HCT116 (cell line): ENCODE data around the gene ETHE1. TPM values are rescaled to one million over a fixed set of nuclear protein-coding genes. Genes with fewer than 3 reads are reported as not detected.

Source experiments
- ATAC-seq: fragments of 200-7000 bp; cut with Tn5 transposase; 2 replicates; pipeline ENCODE4 v1.9.1; 2020; ENCODE audit warnings: mild to moderate bottlenecking, moderate library complexity
- BruUV-seq: library from RNA; stranded (reverse); fragments of 400-500 nt; replicated peaks from 2 replicates; lab custom pipeline; 2021; lab: Mats Ljungman, UMichigan
- CTCF ChIA-PET: fragments of 300-600 bp; sonication (Branson Sonifier 250); formaldehyde crosslinking; loops from one replicate; lab custom pipeline; 2021; ENCODE audit warnings: antibody characterized with exemption; lab: Charles Lee
- POLR2A ChIA-PET: fragments of 300-600, 350-600 bp; sonication (Branson Sonifier 250); formaldehyde crosslinking; loops from one replicate; lab custom pipeline; 2021; ENCODE audit warnings: antibody characterized with exemption; lab: Charles Lee
- RAD21 ChIA-PET, 2 experiments: fragments of 300-600 bp; sonication (Branson Sonifier 250); formaldehyde crosslinking; loops; one replicate each; lab custom pipeline; 2023; ENCODE audit warnings: low total read pairs in 2 of 2; ENCODE audit not compliant: uncharacterized antibody in 2 of 2, unreplicated experiment in 2 of 2, low non-redundant PET in 1 of 2; lab: Charles Lee
- DNase-seq: peaks from one replicate; pipeline ENCODE4 v3.0.0-alpha.2; 2010; ENCODE audit warnings: low read depth, low spot score
- H2AFZ ChIP-seq: fragments of 200-600 bp; shearing (Covaris generic), sonication (generic); 2 replicates; pipeline ENCODE4 v1.6.1; 2017; ENCODE audit warnings: low read depth, mixed run types, mixed read lengths, antibody characterized with exemption, low read length; ENCODE audit not compliant: poor library complexity, severe bottlenecking
- H3K27ac ChIP-seq: 2 replicates; pipeline ENCODE4 v1.5.1; 2012; ENCODE audit warnings: low read depth, low read length
- H3K27me3 ChIP-seq: fragments of 200-600 bp; sonication (generic); 2 replicates; pipeline ENCODE4 v1.6.1; 2016; ENCODE audit warnings: mixed run types, low read length, mixed read lengths; ENCODE audit not compliant: insufficient read depth
- H3K36me3 ChIP-seq, 2 experiments: fragments of 200-500 bp in 1 of 2; fragments of 200-600 bp in 1 of 2; sonication (Bioruptor generic) in 1 of 2; sonication (generic) in 1 of 2; 2 replicates each; pipeline versions ENCODE4 v1.5.1 to v1.6.1; 2014 to 2016; ENCODE audit warnings: low read length in 2 of 2, inconsistent platforms in 1 of 2, mixed read lengths in 1 of 2, mixed run types in 1 of 2; ENCODE audit not compliant: insufficient read depth in 2 of 2, control insufficient read depth in 1 of 2
- H3K4me1 ChIP-seq, 2 experiments: fragments of 200-600 bp in 1 of 2; sonication (generic) in 1 of 2; 2 replicates each; pipeline versions ENCODE4 v1.5.1 to v1.6.1; 2012 to 2017; ENCODE audit warnings: low read length in 2 of 2, inconsistent platforms in 1 of 2, mild to moderate bottlenecking in 1 of 2, mixed read lengths in 1 of 2, mixed run types in 1 of 2, moderate library complexity in 1 of 2; ENCODE audit not compliant: insufficient read depth in 2 of 2, control insufficient read depth in 1 of 2
- H3K4me2 ChIP-seq: fragments of 200-600 bp; sonication (generic); 2 replicates; pipeline ENCODE4 v1.6.1; 2017; ENCODE audit warnings: mixed run types, low read length, mixed read lengths
- H3K4me3 ChIP-seq, 2 experiments: fragments of 200-600 bp in 1 of 2; sonication (generic) in 1 of 2; replicated peaks in 1 of 2; 2 replicates each; pipeline ENCODE4 v1.5.1; 2011 to 2016; ENCODE audit warnings: low read length in 2 of 2, control low read depth in 1 of 2, low read depth in 1 of 2, mild to moderate bottlenecking in 1 of 2, mixed read lengths in 1 of 2, mixed run types in 1 of 2
- H3K79me2 ChIP-seq: fragments of 200-600 bp; sonication (generic); 2 replicates; pipeline ENCODE4 v1.6.1; 2017; ENCODE audit warnings: mild to moderate bottlenecking, mixed run types, low read length, moderate library complexity, mixed read lengths; ENCODE audit not compliant: insufficient read depth
- H3K9ac ChIP-seq: fragments of 200-600 bp; sonication (generic); 2 replicates; pipeline ENCODE4 v1.6.1; 2016; ENCODE audit warnings: low read length, mixed read lengths
- H3K9me2 ChIP-seq: fragments of 200-600 bp; sonication (generic), shearing (Covaris generic); 2 replicates; pipeline ENCODE4 v1.6.1; 2017; ENCODE audit warnings: mixed run types, mild to moderate bottlenecking, moderate library complexity; ENCODE audit not compliant: insufficient read depth
- H3K9me3 ChIP-seq, 2 experiments: fragments of 200-500 bp in 1 of 2; fragments of 200-600 bp in 1 of 2; sonication (Bioruptor generic) in 1 of 2; sonication (generic) in 1 of 2; 2 replicates each; pipeline ENCODE4 v1.6.1; 2014 to 2017; ENCODE audit warnings: low read length in 2 of 2, mixed read lengths in 2 of 2, inconsistent platforms in 1 of 2, low read depth in 1 of 2, mild to moderate bottlenecking in 1 of 2, mixed run types in 1 of 2, moderate library complexity in 1 of 2; ENCODE audit not compliant: control insufficient read depth in 1 of 2, insufficient read depth in 1 of 2
- H4K20me1 ChIP-seq: fragments of 200-600 bp; sonication (generic), shearing (Covaris generic); 2 replicates; pipeline ENCODE4 v1.6.1; 2017; ENCODE audit warnings: mixed run types, mild to moderate bottlenecking, moderate library complexity; ENCODE audit not compliant: insufficient read depth
- CEBPB ChIP-seq: IDR thresholded peaks from 2 replicates; pipeline ENCODE4 v1.6.1; 2012; ENCODE audit warnings: low read depth
- EGR1 ChIP-seq: IDR thresholded peaks from 2 replicates; pipeline ENCODE4 v1.6.1; 2012; ENCODE audit warnings: low read depth
- ELF1 ChIP-seq: IDR thresholded peaks from 2 replicates; pipeline ENCODE4 v1.6.1; 2012; ENCODE audit warnings: low read depth, borderline replicate concordance
- EZH2 ChIP-seq: fragments of 200-600 bp; sonication (generic); IDR thresholded peaks from 2 replicates; pipeline ENCODE4 v1.6.1; 2017; ENCODE audit warnings: antibody characterized with exemption, mixed run types
- EZH2phosphoT487 ChIP-seq: fragments of 200-600 bp; IDR thresholded peaks from 2 replicates; pipeline ENCODE4 v1.6.1; 2018; ENCODE audit warnings: antibody characterized with exemption, borderline replicate concordance
- FOSL1 ChIP-seq: IDR thresholded peaks from 2 replicates; pipeline ENCODE4 v1.6.1; 2012; ENCODE audit warnings: low read depth
- JUND ChIP-seq: IDR thresholded peaks from 2 replicates; pipeline ENCODE4 v1.6.1; 2012
- POLR2A ChIP-seq: IDR thresholded peaks from 2 replicates; pipeline ENCODE4 v1.7.0; 2011; ENCODE audit warnings: borderline replicate concordance; ENCODE audit not compliant: insufficient read depth, insufficient read length; ENCODE audit errors: extremely low read depth
- POLR2AphosphoS5 ChIP-seq: IDR thresholded peaks from 2 replicates; pipeline ENCODE4 v1.6.1; 2011; ENCODE audit warnings: mild to moderate bottlenecking, low read depth, low read length, moderate library complexity
- SIN3A ChIP-seq: IDR thresholded peaks from 2 replicates; pipeline ENCODE4 v1.6.1; 2012; ENCODE audit warnings: low read depth
- SP1 ChIP-seq: IDR thresholded peaks from 2 replicates; pipeline ENCODE4 v1.6.1; 2012; ENCODE audit warnings: low read depth
- SRF ChIP-seq: IDR thresholded peaks from 2 replicates; pipeline ENCODE4 v1.6.1; 2012; ENCODE audit warnings: low read depth
- TCF7L2 ChIP-seq: IDR thresholded peaks from 2 replicates; pipeline ENCODE4 v1.7.0; 2011; ENCODE audit warnings: borderline replicate concordance, inconsistent platforms; ENCODE audit not compliant: insufficient read depth, insufficient read length; ENCODE audit errors: extremely low read depth
- YY1 ChIP-seq: IDR thresholded peaks from 2 replicates; pipeline ENCODE4 v1.6.1; 2011; ENCODE audit warnings: low read length, low read depth, moderate library complexity, mild to moderate bottlenecking; ENCODE audit not compliant: insufficient replicate concordance; ENCODE audit errors: extremely low read depth
- ZFX ChIP-seq: fragments of 450-650 bp; IDR thresholded peaks from 2 replicates; pipeline ENCODE4 v1.6.1; 2017
- ZNF274 ChIP-seq: fragments of 200-500 bp; sonication (Bioruptor generic); IDR thresholded peaks from 2 replicates; pipeline ENCODE4 v1.6.1; 2014; ENCODE audit warnings: mild to moderate bottlenecking, low read depth, low read length, inconsistent platforms
- intact Hi-C: fragments of 100-400 bp; cut with micrococcal nuclease; formaldehyde crosslinking; loops from 2 replicates; pipeline ENCODE4 v1.10.0; 2022
- total RNA-seq: library from RNA; stranded (reverse); gene quantifications from one replicate; pipeline ENCODE4 v1.2.1, GENCODE V29; 2021; ENCODE audit not compliant: unreplicated experiment
- TF ChIP-seq, protein P1 (sequence below): IDR thresholded peaks from 2 replicates; pipeline ENCODE4 v1.6.1; 2012
- TF ChIP-seq, protein P2 (sequence below): IDR thresholded peaks from 2 replicates; pipeline ENCODE4 v1.6.1; 2011; ENCODE audit warnings: mild to moderate bottlenecking, low read length, moderate library complexity; ENCODE audit not compliant: insufficient replicate concordance; ENCODE audit errors: extremely low read depth
- TF ChIP-seq, protein P3 (sequence below): IDR thresholded peaks from 2 replicates; pipeline ENCODE4 v1.6.1; 2012
- TF ChIP-seq, protein P4 (sequence below), 3 experiments: fragments of 200-600 bp in 1 of 3; sonication (generic) in 1 of 3; IDR thresholded peaks in 2 of 3; conservative IDR thresholded peaks in 1 of 3; 2 replicates each; pipeline ENCODE4 v1.5.1; 2012 to 2017; ENCODE audit warnings: low read depth in 2 of 3, low read length in 2 of 3, antibody characterized with exemption in 1 of 3, borderline replicate concordance in 1 of 3, control low read depth in 1 of 3, mild to moderate bottlenecking in 1 of 3, mixed read lengths in 1 of 3, mixed run types in 1 of 3, moderate library complexity in 1 of 3; ENCODE audit not compliant: insufficient read depth in 1 of 3

ETHE1 gene
- total RNA-seq, 1 experiment from 2014 or later: 64.3 TPM

DNA sequence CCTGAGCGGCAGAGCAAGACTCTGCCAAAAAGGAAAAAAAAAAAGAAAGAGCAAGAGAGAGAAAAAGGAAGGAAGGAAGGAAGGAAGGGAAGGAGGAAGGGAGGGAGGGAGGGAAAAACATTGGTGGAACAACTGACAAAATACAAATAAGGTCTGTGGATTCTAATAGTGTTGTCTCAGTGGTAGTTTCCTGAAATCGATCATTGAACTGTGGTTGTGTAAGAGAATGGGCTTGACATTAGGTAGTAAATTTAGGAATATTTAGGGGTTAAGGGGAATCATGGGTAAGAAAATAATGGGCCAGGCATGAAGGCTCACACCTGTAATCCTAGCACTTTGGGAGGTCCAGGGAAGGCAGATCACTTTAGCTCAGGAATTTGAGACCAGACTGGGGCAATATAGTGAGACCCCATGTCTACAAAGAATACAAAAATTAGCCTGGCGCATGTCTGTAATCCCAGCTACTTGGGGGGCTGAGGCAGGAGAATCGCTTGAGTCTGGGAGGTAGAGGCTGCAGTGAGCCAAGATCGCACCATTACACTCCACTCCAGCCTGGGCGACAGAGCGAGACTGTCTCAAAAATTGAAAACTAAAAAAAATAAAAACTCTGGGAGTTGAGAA is 36.9 kb downstream of the ETHE1 start:
- Histone ChIP-seq H3K9me2 (no peaks in the 10 kb centered on the region), H3K4me1 (no peaks in the 10 kb centered on the region), H3K4me2 (no peak overlapping the region), H3K27ac (no peak overlapping the region), H3K9me3 (no peaks in the 10 kb centered on the region), H4K20me1 (no peaks in the 10 kb centered on the region), H3K4me3 (no peak overlapping the region), H2AFZ (no peak overlapping the region), H3K79me2 (no peaks in the 10 kb centered on the region), H3K36me3 (no peaks in the 10 kb centered on the region; a peak in 1 of 4 replicates), H3K27me3 (no peaks in the 10 kb centered on the region), H3K9ac (no peak overlapping the region)
- no TSS peak for BruUV-seq
- CTCF ChIA-PET: no interaction called here
- ATAC-seq: no peak
- DNase-seq: no peak
- POLR2A ChIA-PET: no interaction called here
- RAD21 ChIA-PET: no interaction called here
- intact Hi-C loops: no loop called here
- TF ChIP-seq SIN3A (no peak), EZH2phosphoT487 (no peak), JUND (no peak), EGR1 (no peak), POLR2AphosphoS5 (no peak), EZH2 (no peak), TCF7L2 (no peak), ZNF274 (no peak), FOSL1 (no peak), YY1 (no peak), SRF (no peak), ELF1 (no peak), SP1 (no peak), CEBPB (no peak), POLR2A (no peak), ZFX (no peak)
- TF ChIP-seq, protein P1, sequence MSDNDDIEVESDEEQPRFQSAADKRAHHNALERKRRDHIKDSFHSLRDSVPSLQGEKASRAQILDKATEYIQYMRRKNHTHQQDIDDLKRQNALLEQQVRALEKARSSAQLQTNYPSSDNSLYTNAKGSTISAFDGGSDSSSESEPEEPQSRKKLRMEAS: no peak
- TF ChIP-seq, protein P2, sequence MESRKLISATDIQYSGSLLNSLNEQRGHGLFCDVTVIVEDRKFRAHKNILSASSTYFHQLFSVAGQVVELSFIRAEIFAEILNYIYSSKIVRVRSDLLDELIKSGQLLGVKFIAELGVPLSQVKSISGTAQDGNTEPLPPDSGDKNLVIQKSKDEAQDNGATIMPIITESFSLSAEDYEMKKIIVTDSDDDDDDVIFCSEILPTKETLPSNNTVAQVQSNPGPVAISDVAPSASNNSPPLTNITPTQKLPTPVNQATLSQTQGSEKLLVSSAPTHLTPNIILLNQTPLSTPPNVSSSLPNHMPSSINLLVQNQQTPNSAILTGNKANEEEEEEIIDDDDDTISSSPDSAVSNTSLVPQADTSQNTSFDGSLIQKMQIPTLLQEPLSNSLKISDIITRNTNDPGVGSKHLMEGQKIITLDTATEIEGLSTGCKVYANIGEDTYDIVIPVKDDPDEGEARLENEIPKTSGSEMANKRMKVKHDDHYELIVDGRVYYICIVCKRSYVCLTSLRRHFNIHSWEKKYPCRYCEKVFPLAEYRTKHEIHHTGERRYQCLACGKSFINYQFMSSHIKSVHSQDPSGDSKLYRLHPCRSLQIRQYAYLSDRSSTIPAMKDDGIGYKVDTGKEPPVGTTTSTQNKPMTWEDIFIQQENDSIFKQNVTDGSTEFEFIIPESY: no peak
- TF ChIP-seq, protein P3, sequence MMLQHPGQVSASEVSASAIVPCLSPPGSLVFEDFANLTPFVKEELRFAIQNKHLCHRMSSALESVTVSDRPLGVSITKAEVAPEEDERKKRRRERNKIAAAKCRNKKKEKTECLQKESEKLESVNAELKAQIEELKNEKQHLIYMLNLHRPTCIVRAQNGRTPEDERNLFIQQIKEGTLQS: no peak
- TF ChIP-seq, protein P4, sequence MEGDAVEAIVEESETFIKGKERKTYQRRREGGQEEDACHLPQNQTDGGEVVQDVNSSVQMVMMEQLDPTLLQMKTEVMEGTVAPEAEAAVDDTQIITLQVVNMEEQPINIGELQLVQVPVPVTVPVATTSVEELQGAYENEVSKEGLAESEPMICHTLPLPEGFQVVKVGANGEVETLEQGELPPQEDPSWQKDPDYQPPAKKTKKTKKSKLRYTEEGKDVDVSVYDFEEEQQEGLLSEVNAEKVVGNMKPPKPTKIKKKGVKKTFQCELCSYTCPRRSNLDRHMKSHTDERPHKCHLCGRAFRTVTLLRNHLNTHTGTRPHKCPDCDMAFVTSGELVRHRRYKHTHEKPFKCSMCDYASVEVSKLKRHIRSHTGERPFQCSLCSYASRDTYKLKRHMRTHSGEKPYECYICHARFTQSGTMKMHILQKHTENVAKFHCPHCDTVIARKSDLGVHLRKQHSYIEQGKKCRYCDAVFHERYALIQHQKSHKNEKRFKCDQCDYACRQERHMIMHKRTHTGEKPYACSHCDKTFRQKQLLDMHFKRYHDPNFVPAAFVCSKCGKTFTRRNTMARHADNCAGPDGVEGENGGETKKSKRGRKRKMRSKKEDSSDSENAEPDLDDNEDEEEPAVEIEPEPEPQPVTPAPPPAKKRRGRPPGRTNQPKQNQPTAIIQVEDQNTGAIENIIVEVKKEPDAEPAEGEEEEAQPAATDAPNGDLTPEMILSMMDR (IDR thresholded peaks at IDR 0.05 in 2 of 3, conservative IDR thresholded peaks at IDR 0.05 in 1 of 3; ENCODE audit: borderline replicate concordance in 1 of 3, insufficient read depth in 1 of 3, low read depth in 2 of 3, low read length in 2 of 3): no peak
